ENCODE data around the gene EHD1.
A peak's percentile ranks its signal among the peaks of the same experiment; 100 is the strongest.

Gene EHD1

DNA sequence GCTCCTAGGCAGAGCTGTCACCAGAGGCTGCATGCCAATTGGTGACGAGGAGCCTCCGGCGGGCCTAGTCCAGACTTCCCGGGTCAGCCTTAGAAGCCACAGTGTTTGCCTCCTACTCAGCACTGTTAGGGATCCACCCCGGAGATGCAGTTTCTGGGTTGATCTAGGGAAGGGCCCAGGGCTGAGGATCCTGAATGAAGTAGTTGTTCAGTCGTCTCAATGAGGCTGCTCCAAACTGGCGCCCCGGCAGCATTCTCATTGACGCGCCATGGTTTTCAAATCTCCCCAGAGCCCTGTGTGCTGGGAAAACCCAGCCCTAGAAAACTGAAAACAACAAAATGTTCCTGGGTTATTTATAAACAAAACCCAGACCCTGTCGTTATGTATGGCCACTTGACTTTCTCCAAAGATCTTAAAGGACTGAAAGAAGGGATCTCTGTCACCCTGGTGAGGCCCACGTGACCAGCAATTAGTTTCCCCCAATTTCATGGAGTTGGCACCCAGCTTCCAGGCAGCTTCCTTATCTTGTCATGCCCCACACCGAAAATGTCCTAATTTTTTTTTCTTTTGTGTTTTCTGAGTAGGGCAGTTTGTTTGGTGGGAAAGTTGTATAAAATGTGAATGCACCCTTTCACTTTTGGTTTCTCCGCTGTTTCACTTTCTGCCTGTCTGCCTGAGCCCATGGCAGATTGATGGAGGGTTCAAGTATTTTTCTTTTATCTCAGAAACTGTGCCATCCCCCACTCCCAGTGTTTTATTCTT is 2.0 kb upstream of the EHD1 start:
- DNase-seq (ENCODE audit: low read depth) = no peak
- H3K4me3 ChIP-seq (ENCODE audit: low read length) = no peak overlapping the region
- TF ChIP-seq, protein P1, sequence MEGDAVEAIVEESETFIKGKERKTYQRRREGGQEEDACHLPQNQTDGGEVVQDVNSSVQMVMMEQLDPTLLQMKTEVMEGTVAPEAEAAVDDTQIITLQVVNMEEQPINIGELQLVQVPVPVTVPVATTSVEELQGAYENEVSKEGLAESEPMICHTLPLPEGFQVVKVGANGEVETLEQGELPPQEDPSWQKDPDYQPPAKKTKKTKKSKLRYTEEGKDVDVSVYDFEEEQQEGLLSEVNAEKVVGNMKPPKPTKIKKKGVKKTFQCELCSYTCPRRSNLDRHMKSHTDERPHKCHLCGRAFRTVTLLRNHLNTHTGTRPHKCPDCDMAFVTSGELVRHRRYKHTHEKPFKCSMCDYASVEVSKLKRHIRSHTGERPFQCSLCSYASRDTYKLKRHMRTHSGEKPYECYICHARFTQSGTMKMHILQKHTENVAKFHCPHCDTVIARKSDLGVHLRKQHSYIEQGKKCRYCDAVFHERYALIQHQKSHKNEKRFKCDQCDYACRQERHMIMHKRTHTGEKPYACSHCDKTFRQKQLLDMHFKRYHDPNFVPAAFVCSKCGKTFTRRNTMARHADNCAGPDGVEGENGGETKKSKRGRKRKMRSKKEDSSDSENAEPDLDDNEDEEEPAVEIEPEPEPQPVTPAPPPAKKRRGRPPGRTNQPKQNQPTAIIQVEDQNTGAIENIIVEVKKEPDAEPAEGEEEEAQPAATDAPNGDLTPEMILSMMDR (conservative IDR thresholded peaks at IDR 0.05; ENCODE audit: low read length) = no peak

DNA sequence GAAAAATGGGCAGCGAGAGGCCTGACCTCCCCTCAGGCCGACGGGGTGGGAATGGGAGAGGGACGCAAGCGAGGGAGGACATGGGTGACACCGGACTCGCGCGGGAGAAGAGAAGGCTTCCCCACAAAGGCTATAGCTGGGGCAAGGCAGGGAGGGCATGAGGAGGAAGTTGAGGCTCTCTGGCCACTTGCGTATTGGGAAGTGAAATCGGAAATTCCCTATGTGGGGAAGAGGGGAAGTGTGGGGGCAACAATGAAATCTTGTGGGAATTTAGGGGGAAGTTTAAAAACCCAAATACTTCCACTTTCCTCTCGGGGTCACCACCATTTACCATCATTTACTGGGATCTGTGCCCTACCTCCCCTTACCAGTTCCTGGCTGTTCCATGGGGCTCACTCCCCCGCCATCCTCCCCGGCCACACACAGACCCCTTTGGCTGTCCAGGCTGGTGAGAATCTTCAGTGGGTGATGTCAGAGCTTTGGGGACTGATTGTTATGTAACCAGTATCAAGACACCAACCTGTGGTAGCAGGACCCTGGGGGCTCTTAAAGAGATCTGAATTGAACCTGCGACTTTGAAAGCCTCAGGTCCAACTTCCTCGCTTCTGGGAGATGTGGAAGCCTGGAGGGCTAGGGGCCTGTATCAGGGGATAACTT is 951 bp upstream of the EHD1 start:
- TF ChIP-seq, protein P1 (conservative IDR thresholded peaks at IDR 0.05; ENCODE audit: low read length) = no peak
- no peak for DNase-seq (ENCODE audit: low read depth)
- peak overlapping the region; percentile 71 for H3K4me3 ChIP-seq (ENCODE audit: low read length)

DNA sequence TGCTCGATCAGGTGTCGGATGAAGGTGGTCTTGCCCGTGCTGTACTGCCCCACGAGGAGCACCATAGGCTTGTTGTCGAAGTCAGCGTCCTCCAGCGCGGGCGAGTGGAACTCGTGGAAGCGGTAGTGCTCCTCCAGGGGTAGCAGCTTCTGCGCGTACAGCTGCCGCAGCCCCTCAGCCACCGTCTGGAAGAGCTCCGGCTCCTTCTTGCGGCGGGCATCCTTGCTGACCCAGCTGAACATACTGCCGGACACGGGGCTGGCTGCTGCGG is 263 bp downstream of the EHD1 start:
- TF ChIP-seq, protein P1 (conservative IDR thresholded peaks at IDR 0.05; ENCODE audit: low read length) = no peak
- peak overlapping the region; percentile 100 for H3K4me3 ChIP-seq (ENCODE audit: low read length)
- DNase-seq (ENCODE audit: low read depth) = no peak

DNA sequence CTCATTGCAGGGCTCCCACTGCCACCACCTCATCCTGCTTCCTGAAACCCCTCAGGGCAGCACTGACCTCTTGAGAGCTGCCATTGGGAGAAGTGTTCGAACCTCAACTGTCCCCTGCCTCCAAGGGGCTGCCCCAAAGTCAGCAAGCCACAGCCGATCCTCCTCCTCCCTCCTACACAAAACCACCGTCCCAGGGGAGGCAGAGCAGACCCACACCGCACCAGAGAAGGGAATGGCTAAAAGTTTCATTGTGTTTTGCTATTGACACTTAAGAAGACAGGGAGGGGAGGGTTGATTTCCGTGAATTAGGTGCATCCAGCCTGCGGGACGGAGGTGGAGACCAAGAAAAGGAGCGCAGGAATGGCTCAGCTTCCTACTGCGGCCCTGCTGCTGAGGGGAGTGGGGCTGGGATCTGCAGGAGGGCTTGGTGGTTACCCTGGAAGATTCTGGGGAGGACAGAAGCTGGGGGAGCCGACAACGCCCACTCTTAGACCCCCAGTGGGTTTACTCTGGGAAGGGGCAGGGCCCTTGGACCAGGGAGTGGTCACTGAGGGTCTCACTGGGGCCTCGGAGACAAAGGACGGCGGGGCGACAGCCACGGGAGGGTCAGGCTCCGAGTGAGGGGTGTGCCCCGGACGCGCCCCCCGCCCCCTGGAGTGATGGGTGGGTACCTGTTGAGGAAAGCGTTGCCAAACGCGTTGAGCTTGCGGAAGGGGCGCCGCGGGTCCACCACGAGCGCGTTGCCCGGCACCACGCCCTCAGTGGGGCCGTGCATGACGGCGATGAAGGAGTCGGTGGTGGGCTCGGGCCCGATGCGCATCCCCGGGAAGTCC is 815 bp downstream of the EHD1 start:
- TF ChIP-seq, protein P1 (conservative IDR thresholded peaks at IDR 0.05; ENCODE audit: low read length) = no peak
- DNase-seq (ENCODE audit: low read depth) = no peak
- H3K4me3 ChIP-seq (ENCODE audit: low read length) = peak overlapping the region; percentile 100

DNA sequence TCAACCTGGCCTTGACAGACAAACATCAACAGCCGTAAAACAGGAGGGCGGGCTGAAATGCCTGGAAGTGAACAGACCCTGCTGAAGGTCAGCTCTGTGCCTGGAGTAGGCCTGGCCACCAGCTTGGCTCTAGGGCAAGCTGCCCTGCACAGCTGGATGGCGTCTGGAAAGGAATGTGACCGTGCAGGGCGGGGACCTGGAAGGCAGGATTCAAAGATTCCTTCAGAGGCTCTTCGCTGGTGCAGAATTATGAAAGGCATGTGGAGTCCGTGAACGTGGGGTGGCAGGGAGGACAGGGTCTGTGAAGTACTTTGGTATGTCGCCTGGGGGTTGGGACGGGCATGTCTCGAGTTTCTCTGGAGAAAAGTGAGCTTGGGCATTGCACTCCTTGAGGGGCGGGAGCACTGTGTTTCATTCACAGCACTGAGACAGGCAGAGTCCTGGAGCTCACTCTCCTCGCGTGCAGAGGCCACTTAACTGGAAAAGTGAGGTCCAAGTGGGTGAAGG is 1.5 kb downstream of the EHD1 start:
- TF ChIP-seq, protein P1 (conservative IDR thresholded peaks at IDR 0.05; ENCODE audit: low read length) = no peak
- peak overlapping the region; percentile 100 for H3K4me3 ChIP-seq (ENCODE audit: low read length)
- DNase-seq (ENCODE audit: low read depth) = peak; percentile 88

DNA sequence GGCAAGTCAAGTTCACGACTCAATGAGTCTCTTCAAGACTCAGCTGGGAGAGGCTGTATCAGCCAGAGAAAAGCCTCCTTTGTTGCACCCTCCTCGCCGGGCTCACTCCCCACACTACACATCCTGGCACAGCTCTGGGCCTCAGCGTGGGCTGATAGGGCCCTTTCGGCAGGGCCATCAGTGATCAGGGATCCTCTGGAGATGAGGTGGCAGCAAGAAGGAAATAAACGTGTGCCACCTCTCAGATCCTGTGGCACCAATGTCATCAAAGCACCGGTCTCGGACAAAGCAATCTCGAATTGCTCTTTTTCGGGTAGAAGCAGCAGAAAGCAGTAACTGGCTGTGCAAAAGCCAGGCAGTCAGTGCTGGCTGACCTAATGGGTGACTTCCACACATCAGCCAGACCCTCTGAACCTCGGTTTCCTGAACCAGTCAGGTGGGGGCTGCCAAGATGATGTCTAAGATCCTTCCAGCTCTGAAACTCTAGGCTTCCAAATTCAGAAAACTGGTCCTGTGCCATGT is 2.1 kb downstream of the EHD1 start:
- no peak for DNase-seq (ENCODE audit: low read depth)
- TF ChIP-seq, protein P1 (conservative IDR thresholded peaks at IDR 0.05; ENCODE audit: low read length) = no peak
- peak overlapping the region; percentile 100 for H3K4me3 ChIP-seq (ENCODE audit: low read length)

Data from AG10803 (cell line).